Globus pallidus (tissue), 1 donor: ENCODE results near the gene SMAP1.
"Not testable (repeated sequence)": the region's sequence is repeated elsewhere in the genome, so short reads cannot be mapped to it uniquely, and the experiment has no call there.

Experiments used
- DNase-seq: peaks from one replicate; pipeline ENCODE4 v3.0.0-alpha.2; 2015; ENCODE audit warnings: low spot score

The SMAP1 gene

DNA sequence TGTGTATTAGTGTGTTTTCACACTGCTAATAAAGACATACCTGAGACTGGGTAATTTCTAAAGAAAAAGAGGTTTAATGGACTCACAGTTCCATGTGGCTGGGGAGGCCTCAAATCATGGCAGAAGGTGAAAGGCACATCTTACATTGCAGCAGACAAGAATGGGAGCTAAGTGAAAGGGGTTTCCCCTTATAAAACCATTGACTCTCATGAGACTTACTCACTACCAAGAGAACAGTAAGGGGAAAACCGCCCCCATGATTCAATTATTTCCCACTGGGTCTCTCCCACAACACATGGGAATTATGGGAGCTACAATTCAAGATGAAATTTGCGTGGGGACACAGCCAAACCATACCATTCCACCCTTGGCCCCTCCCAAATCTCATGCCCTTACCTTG, 73.1 kb downstream of the SMAP1 start:
- DNase-seq: not testable (repeated sequence)

DNA sequence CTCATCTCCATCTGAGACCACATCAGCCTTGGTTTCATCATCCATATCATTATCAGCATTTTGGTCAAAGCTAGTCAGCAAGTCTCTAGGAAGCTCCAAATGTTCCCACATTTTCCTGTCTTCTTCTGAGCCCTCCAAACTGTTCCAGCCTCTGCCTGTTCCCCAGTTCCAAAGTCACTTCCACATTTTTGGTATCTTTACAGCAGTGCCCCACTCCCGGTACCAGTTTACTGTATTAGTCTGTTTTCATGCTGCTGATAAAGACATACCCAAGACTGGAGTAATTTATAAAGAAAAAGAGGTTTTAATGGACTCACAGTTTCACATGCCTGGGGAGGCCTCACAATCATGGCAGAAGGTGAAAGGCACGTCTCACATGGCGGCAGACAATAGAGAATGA, 74.8 kb downstream of the SMAP1 start:
- not testable (repeated sequence) for DNase-seq

DNA sequence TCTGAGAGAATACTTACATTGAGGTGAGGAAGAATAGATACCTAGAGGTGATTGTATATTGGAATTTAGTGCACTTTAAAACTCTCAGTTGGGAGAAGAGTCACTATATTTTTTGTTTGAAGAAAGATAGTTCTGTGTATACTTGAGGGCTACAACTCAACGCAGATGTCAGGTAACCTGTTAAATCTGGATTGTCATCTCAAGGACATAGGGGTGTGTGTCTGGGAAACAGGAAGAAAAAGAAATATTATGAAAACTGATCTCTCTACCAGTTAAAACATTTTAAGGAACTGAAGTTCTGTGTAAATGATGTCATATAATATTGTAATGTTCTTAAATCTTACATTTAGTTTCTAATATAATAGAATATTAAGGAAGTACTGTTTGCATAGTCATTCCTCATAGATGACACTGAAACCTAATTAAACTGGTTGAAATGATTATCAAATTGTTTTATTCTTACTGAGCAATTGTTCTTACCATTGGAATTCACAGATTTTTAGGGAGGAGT, 86.2 kb downstream of the SMAP1 start:
- DNase-seq: no peak

DNA sequence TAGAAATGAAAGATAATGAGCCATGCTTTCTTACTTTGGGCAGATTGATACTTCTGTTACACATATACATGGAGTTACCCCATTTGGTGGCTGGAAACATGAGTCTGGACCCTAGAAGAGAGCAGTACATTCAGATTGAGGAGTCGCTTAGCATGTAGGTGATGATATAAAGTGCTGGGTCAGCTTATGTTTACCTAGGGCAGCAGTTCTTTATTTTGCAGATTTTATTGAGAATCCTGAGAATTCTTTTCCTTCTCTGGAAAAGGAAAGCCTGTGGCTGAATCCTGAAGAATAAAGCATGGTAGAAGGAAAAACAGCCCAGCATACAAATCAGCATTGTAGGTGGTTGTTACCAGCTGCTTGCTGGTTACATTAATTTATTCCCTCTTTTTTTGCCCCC, 91.2 kb downstream of the SMAP1 start:
- no peak for DNase-seq

DNA sequence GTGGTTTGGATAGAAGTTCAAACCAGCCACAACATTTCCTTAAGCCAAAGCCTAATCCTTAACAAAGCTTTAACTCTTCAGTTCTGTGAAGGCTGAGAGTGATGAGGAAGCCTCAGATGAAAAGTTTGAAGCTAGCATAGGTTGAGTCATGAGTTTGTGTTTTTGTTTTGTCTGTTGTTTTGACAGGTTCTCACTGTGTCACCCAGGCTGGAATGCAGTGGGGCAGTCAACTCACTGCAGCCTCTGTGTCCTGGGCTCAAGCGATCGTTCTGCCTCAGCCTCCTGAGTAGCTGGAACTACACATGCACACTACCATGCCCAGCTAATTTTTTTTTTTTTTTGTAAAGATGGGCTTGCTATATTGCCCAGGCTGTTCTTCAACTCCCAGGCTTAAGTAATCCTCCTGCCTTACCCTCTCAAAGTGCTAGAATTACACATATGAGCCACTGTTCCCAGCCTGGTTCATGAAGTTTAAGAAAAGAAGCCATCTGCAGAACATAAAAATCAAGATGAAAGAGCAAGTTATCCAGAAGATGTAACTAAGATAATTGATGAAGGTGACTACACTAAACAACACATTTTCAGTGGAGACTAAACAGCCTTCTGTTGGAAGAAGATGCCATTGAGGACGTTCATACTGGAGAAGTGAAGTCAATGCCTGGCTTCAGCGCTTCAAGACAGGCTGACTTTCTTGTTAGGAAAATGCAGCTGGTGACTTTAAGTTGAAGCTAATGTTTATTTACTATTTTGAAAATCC, 96.2 kb downstream of the SMAP1 start:
- no peak for DNase-seq

DNA sequence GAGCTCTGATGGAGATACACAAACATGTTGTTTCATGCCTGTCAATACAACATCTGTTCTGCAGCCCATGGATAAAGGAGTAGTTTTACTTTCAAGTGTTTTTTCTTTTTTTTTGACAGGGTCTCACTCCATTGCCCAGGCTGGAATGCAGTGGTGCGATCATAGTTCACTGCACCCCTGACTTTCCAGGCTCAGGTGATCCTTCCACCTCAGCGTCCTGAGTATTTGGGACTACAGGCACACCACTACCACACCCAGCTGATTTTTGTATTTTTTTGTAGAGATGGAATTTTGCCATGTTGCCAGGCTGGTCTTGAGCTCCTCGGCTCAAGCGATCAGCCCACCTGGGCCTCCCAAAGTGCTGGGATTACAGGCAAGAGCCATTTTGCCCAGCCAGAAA, 97.0 kb downstream of the SMAP1 start:
- no peak for DNase-seq

DNA sequence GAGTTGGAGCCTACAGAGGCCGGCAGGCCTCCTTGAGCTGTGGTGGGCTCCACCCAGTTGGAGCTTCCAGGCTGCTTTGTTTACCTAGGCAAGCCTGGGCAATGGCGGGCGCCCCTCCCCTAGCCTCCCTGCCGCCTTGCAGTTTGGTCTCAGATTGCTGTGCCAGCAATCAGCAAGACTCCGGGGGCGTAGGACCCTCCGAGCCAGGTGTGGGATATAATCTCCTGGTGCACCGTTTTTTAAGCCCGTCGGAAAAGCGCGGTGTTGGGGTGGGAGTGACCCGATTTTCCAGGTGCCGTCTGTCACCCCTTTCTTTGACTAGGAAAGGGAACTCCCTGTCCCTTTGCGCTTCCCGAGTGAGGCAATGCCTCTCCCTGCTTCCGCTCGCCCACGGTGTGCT, 103.7 kb downstream of the SMAP1 start:
- DNase-seq: not testable (repeated sequence)

DNA sequence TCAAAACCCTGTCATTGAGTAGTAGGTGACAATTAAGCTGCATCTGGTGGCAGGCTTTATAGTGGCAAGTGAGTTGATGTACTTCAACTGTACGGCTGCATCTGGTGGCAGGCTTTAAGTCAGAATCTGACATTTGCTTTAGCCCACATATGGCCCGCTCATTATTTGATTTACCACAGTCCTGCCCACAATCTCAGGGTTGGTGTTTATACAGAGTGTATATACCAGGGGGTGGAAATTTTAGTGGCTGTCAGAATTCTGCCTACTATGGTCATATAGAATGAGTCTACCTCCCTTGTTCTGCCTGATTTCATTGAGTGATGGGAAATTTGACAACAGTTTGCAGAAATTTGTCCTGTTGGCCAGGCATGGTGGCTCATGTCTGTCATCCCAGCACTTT, 112.3 kb downstream of the SMAP1 start:
- DNase-seq: no peak

DNA sequence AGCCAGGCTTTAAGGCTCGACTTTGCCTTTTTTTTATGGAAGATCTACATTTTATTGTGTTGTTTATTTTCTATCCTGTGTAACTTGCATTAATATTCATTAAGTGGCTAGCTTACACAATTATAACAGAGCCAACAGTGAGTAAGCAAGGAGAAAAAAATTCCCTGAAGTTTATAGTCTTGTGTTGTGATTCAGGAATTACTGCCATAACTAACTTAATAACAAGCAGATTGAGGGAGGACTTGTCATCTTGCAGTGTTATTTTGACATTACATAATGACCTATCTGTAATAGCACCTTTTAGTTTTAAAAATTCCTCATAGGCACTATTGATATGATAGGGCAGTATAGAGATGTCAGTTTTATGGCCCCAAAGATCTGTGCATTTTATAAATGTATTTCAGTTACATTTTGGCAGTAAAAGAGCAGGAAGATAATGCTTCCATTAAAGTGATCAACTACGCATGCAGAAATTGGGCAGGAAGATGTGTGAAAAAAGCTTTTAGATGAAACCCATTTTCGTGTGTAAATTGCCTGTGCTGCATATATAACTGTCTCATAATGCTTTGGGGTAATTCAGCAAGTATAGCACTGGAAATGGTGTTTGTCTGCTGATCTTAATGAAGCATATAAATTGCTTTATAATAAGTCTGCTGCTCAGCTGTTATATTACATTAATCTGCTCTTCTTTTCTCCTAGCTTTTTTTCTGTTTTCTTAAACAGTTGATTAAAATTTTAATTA, 123.0 kb downstream of the SMAP1 start:
- no peak for DNase-seq

DNA sequence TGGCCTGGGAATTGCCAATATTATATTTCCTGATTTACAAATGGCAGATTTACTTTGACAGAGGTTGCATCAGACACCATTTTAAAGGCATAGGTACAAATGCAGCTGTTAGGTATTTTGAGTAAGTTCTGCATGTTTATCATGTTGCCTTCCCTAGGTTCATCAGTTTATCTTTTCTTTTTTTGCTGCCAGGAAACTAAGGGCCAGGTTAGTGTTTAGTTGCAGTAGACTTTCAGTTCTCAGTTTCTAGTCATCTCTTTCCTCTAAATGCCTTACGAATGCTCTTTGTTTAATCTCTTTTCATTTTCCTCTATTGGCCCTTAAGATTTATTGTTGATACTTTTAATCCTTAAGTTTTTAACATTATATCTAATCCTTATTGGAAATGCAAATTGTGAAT, 129.9 kb downstream of the SMAP1 start:
- DNase-seq: no peak

DNA sequence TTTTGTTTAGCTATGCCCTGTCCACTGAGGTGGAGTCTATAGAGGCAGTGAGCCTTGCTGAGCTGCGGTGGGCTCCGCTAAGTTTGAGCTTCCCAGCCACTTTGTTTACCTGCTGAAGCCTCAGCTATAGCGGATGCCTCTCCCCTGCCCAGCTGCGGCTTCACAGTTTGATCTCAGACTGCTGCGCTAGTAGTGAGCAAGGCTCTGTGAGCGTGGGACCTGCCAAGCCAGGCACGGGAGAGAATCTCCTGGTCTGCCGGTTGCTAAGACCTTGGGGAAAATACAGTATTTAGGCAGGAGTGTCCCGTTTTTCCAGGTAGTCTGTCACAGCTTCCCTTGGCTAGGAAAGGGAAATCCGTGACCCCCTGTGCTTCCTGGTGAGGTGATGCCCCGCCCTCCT, 138.4 kb downstream of the SMAP1 start:
- DNase-seq: no peak

DNA sequence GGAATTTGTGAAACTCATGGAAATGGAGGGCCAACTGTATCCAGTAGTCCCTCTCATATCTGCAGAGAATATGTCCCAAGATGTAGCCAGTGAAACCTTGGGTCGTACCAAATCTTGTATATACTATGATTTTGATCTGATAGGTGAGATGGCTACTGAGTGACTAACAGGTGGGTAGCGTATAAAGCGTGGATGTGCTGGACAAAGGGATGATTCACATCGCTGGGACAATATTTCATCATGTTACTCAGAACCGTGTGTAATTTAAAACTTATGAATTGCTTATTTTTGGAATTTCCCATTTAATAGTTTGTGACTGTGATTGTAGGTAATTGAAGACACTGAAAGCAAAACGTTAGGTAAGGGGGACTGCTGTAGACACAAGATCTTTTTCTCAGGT, 144.1 kb downstream of the SMAP1 start:
- no peak for DNase-seq

DNA sequence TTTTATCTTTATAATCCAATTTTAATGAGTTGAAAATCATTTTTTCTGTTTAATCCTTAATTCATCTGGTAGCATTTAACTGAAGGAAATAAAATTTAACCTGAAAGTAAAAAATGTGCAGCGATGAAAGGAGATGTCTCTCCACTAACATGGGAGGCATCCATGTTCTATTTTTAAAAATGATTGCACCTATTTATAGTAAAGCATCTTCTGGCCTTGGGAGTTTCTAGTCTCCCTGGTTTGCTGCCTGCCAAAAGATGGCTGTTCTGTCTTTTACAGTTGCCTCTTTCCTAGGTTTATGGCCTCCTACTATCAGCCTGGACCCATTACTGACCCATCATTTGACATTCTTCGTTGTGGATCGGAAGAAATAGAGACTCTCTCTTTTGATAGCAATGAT, 146.2 kb downstream of the SMAP1 start:
- no peak for DNase-seq

DNA sequence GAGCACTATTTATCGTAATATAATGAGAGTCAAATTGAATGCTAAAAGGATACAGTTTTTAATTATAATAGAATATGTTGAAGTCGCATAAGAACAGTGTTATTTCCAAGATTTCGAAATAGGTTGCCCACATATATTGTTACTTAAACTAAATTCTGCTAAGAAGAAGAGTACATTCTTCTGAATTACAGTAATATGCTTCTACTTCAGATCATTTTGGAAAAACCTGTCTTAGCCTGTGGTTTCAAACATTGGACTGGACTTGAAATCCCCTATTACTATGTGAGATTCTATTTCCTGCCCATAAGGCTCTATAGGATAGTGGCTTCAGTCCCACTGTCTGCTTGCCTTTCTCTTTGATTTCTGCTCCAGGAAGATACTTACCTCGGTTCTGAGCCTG, 152.0 kb downstream of the SMAP1 start:
- DNase-seq: no peak

DNA sequence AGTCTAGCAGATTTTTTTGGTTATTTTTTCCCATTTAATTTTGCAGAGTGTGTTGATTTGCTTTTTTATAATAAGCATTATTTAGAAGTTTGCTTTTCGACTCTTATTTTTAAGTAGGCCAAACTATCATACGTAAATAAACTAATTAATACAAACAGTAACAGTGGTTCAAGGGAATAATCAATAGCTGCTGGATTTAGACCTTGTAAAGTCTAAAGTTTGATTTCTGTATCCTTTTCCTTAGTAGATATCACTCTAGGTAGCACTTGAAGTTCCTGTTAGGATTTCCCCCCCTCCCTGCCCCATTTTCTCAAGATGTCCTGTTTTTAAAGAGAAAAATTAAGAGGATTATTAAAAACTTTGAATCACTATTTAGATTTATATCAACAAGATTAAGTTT, 153.1 kb downstream of the SMAP1 start:
- no peak for DNase-seq

DNA sequence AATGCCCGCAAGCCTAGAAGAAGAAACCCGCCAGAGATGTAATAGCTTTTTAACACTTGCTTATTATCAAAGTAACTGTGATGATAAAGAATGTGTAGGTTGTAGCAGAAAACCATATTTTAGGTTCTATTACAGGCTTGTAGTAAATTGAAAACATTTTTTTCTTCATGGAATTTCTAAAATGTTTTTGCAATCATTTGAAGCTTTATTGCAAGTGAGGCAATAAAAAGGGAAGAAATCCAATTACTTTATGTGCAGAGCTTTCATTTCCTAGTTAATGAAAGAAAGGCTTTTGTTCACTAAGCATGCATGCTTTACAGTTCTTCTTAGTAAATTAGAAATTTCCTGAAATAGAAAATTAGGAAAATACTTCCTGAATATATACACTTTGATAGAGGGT, 154.1 kb downstream of the SMAP1 start:
- DNase-seq: no peak

DNA sequence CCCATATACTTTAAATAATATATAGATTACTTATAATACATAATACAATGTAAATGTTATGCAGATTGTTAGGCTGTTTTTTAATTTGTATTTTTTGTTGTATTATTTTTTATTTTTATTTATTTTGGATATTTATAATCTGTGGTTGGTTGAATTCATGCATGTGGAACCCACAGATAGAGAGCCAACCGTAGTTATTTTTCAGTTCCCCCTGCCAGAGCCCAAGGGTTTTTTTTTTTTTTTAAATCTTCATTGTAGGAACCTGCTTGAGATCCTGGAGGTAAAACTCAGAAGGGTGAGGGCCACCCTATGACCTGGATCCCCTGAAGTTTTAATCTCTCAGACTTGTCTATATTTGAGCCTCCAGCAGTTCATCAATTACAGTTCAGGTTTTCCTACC, 156.0 kb downstream of the SMAP1 start:
- no peak for DNase-seq

DNA sequence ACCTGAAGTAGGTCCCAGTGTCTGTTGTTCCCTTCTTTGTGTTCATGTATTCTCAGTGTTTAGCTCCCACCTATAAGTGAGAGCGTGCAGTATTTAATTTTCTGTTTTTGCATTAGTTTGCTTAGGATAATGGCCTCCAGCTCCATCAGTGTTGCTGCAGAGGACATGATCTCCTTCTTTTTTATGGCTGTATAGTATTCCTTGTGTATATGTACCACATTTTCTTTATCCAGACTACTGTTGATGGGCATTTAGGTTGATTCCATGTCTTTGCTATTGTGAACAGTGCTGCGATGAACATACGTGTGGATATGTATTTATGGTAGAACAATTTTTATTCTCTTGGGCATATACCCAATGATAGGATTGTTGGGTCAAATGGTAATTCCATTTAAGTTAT, 163.7 kb downstream of the SMAP1 start:
- DNase-seq: no peak

DNA sequence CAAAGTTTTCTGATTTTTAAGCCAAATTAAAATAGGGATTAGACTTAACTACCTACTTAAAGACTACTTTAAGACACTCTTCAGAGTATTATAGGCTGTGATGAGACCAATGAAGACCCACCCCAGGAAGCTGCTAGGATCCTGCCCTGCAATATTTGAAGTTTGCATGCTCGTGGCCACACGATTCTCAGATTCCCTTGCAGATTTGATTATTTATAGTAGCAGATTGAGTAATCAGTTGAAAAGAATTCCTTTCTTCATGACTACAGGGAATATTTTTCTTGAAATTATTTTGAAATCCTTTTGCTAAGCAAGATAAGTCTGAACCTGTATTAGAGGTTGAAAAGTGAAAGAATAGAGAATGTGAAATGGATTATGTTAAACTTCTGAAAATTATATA, 166.8 kb downstream of the SMAP1 start:
- no peak for DNase-seq

DNA sequence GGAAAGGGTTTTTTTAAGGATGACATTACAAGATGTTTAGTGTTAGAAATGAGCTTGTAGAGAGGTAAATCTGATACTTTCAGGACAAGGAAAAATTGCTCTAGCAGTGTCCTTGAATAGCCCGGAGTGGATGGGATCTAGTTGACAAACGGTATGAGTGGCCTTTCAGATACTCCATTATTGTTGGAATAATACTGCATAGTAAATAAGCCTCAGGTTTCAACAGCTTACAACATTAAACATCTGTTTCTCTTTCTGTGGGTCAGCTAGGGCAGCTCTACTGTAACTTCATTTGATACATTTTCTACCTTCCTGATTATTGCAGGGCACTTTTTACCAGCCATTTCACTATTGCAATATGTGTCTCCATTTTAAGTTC, 171.2 kb downstream of the SMAP1 start:
- DNase-seq: no peak

DNA sequence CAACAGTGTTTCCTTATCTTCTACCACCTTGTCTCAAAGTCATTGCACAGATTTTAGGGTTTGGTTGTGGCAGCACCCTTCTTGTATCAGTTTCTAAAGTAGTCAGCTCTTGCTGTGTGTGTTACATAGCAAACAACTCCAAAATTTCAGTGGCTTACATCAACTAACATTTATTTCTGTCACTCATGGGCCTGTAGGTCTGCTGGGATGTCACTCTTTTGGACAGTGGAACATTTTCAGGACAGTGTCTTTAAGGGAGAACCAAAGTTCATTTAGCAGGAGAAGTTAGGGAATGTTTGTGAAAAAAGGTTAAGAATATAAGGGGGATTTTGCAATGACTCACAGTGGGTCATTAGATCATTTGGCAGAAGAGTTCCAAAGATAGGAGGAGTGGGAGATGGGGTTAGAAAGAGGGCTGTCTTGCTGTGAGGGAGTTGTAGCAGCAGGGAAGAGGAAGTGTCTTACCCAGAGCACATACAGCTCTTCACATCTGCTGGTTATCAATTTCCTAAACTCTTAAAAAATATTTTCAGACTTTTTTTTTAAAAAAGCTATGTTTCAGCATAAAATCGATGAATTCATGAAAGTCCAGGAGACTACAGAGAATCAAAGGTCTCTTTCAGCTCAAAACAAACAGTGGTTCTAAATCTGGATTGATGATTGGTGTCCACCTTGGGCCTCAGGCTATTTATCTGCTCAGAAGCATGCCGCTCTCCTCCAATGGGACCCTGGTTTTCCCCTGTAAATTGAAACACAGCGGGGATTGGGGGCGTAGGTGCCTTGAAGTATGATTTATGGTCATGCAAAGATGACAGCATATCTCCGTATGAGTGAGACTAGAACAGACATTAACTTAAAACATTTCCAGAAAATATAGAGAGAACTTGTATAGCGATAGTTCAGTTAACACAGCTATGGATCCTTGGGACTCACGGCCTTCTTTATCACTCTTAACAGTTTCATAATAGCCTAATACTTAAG, 171.9 kb downstream of the SMAP1 start:
- DNase-seq: no peak

DNA sequence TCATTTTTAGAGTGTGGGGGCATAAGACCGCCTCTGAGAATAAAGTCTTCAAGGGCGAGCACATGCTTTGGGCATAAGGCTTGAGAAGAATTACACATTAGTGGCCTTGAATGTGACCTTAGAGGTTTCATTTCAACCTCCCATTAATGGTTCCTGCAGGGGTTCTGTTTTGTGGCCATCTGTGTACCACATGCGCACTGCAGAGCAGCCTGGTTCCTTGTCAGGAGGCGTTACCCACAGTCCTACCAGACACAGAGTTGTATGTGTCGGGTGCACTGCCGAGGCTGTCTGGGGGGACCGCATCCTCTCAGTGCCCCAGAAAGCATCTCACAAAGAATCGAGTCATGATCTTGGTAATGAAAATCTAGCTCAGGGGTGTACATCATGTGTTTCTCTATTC, 173.4 kb downstream of the SMAP1 start:
- no peak for DNase-seq
